Uterus (tissue), 2 donors: ENCODE results near the gene TSC2.

Experiments used
- CTCF ChIP-seq, 4 experiments: fragments of 200-600 bp in 2 of 4; fragments of 450-650 bp in 2 of 4; sonication (generic) in 2 of 4; IDR thresholded peaks; one replicate each; pipeline ENCODE4 v1.5.1; 2016 to 2019; ENCODE audit warnings: antibody characterized with exemption in 4 of 4, mild to moderate bottlenecking in 2 of 4, moderate library complexity in 1 of 4
- POLR2A ChIP-seq, 2 donors: fragments of 450-650 bp; IDR thresholded peaks; one replicate each; pipeline ENCODE4 v1.6.1; 2016; ENCODE audit warnings: antibody characterized with exemption in 2 of 2, mild to moderate bottlenecking in 1 of 2, moderate library complexity in 1 of 2

- TF ChIP-seq CTCF (IDR thresholded peaks at IDR 0.05) (no peak), POLR2A (IDR thresholded peaks at IDR 0.05) (no peak)
Measured at GRCh38 chr16:2007081-2007836, 40.5 kb upstream of the TSC2 start.
